Hepatocyte (in vitro differentiated cells): ENCODE results near the gene PDLIM1. TPM values are rescaled to one million over a fixed set of nuclear protein-coding genes. Genes with fewer than 3 reads are reported as not detected.

ENCODE experiments used
- DNase-seq: peaks from one replicate; pipeline ENCODE4 v3.0.0-alpha.2; 2016; ENCODE audit warnings: low spot score
- H2AFZ ChIP-seq: fragments of 200-600 bp; sonication (generic); 2 replicates; pipeline ENCODE4 v1.6.0; 2016; ENCODE audit warnings: antibody characterized with exemption, mild to moderate bottlenecking
- H3K27ac ChIP-seq: fragments of 200-600 bp; sonication (generic); 2 replicates; pipeline ENCODE4 v1.5.1; 2016; ENCODE audit warnings: mild to moderate bottlenecking
- H3K27me3 ChIP-seq: fragments of 200-600 bp; sonication (generic); 2 replicates; pipeline ENCODE4 v1.6.1; 2016
- H3K36me3 ChIP-seq: fragments of 200-600 bp; sonication (generic); replicated peaks from 2 replicates; pipeline ENCODE4 v1.5.1; 2016; ENCODE audit warnings: low read depth; ENCODE audit not compliant: insufficient read depth
- H3K4me1 ChIP-seq: fragments of 200-600 bp; sonication (generic); 2 replicates; pipeline ENCODE4 v1.5.1; 2016; ENCODE audit warnings: mild to moderate bottlenecking, moderate library complexity; ENCODE audit not compliant: insufficient read depth
- H3K4me2 ChIP-seq: fragments of 200-600 bp; sonication (generic); 2 replicates; pipeline ENCODE4 v1.6.0; 2016
- H3K4me3 ChIP-seq: fragments of 200-600 bp; sonication (generic); 2 replicates; pipeline ENCODE4 v1.5.1; 2016; ENCODE audit warnings: mild to moderate bottlenecking
- H3K79me2 ChIP-seq: fragments of 200-600 bp; sonication (generic); 2 replicates; pipeline ENCODE4 v1.6.0; 2017; ENCODE audit warnings: mild to moderate bottlenecking
- H3K9me2 ChIP-seq: fragments of 200-600 bp; sonication (generic); replicated peaks from 2 replicates; pipeline ENCODE4 v1.6.0; 2017; ENCODE audit warnings: mild to moderate bottlenecking; ENCODE audit not compliant: insufficient read depth
- H3K9me3 ChIP-seq: fragments of 200-600 bp; sonication (generic); 2 replicates; pipeline ENCODE4 v1.5.1; 2016; ENCODE audit warnings: low read depth, mild to moderate bottlenecking
- H4K20me1 ChIP-seq: fragments of 200-600 bp; sonication (generic); 2 replicates; pipeline ENCODE4 v1.6.0; 2016; ENCODE audit warnings: mild to moderate bottlenecking; ENCODE audit not compliant: insufficient read depth, poor library complexity, severe bottlenecking
- EZH2 ChIP-seq: fragments of 200-600 bp; sonication (generic); IDR thresholded peaks from 2 replicates; pipeline ENCODE4 v1.6.1; 2016; ENCODE audit warnings: antibody characterized with exemption, mild to moderate bottlenecking, borderline replicate concordance
- EZH2phosphoT487 ChIP-seq: fragments of 200-600 bp; sonication (generic); IDR thresholded peaks from one replicate; pipeline ENCODE4 v1.6.1; 2018; ENCODE audit warnings: antibody characterized with exemption, mild to moderate bottlenecking, low read depth, moderate library complexity; ENCODE audit not compliant: unreplicated experiment, severe bottlenecking
- WGBS: methylation state at CpG from one replicate; pipeline ENCODE4 v1.1.6; 2016; ENCODE audit warnings: low lambda C conversion rate; ENCODE audit errors: missing lambda C conversion rate; 5-methylcytosine and 5-hydroxymethylcytosine counted together
- polyA plus RNA-seq: library from polyadenylated mRNA; unstranded; fragments of >200 nt; fragmentation: Nextera tagmentation; extraction: Ambion mirVana; gene quantifications from 2 replicates; pipeline ENCODE4 v1.2.1, GENCODE V29; 2016
- total RNA-seq: library from RNA; depleted of rRNA; stranded (reverse); fragments of >200 nt; gene quantifications from 2 replicates; pipeline ENCODE4 v1.2.3, GENCODE V29; 2014
- TF ChIP-seq, protein P1 (sequence below): fragments of 200-600 bp; sonication (generic); IDR thresholded peaks from 2 replicates; pipeline ENCODE4 v1.5.1; 2016; ENCODE audit warnings: antibody characterized with exemption, mild to moderate bottlenecking; ENCODE audit not compliant: poor library complexity

PDLIM1 gene
- total and polyA plus RNA-seq, 2 experiments from 2014 or later: 58.2 to 176 TPM

GRCh38 chr10:95325863-95326262 lies 35.1 kb upstream of the PDLIM1 start:
- no peak for DNase-seq

GRCh38 chr10:95324436-95325268 lies 33.8 kb upstream of the PDLIM1 start:
- TF ChIP-seq, protein P1, sequence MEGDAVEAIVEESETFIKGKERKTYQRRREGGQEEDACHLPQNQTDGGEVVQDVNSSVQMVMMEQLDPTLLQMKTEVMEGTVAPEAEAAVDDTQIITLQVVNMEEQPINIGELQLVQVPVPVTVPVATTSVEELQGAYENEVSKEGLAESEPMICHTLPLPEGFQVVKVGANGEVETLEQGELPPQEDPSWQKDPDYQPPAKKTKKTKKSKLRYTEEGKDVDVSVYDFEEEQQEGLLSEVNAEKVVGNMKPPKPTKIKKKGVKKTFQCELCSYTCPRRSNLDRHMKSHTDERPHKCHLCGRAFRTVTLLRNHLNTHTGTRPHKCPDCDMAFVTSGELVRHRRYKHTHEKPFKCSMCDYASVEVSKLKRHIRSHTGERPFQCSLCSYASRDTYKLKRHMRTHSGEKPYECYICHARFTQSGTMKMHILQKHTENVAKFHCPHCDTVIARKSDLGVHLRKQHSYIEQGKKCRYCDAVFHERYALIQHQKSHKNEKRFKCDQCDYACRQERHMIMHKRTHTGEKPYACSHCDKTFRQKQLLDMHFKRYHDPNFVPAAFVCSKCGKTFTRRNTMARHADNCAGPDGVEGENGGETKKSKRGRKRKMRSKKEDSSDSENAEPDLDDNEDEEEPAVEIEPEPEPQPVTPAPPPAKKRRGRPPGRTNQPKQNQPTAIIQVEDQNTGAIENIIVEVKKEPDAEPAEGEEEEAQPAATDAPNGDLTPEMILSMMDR: no peak
- TF ChIP-seq EZH2: no peak
- Histone ChIP-seq H3K4me3 (no peak overlapping the region), H3K27ac (no peak overlapping the region), H4K20me1 (no peaks in the 10 kb centered on the region), H3K9me3 (no peaks in the 10 kb centered on the region), H3K4me1 (peaks cover 14% of the 10 kb centered on the region), H3K27me3 (no peaks in the 10 kb centered on the region), H3K79me2 (no peaks in the 10 kb centered on the region), H2AFZ (no peak overlapping the region), H3K9me2 (no peaks in the 10 kb centered on the region), H3K36me3 (no peaks in the 10 kb centered on the region), H3K4me2 (no peak overlapping the region)
- WGBS: 82% methylated on average over 11 of the region's 11 CpGs
- DNase-seq: no peak

More at GRCh38 chr10:95325863-95326262, 35.1 kb upstream of the PDLIM1 start:
- H3K9me3 ChIP-seq: no peaks in the 10 kb centered on the region
- no peaks in the 10 kb centered on the region for H3K27me3 ChIP-seq
- H3K4me2 ChIP-seq: no peak overlapping the region
- H3K4me3 ChIP-seq: no peak overlapping the region
- 95% methylated on average over 2 of the region's 2 CpGs for WGBS
- H3K79me2 ChIP-seq: no peaks in the 10 kb centered on the region
- H3K27ac ChIP-seq: no peak overlapping the region
- no peak overlapping the region for H2AFZ ChIP-seq
- no peak for TF ChIP-seq EZH2
- TF ChIP-seq, protein P1: no peak
- TF ChIP-seq EZH2phosphoT487: no peak
- H3K9me2 ChIP-seq: no peaks in the 10 kb centered on the region
- peaks cover 14% of the 10 kb centered on the region for H3K4me1 ChIP-seq
- no peaks in the 10 kb centered on the region for H4K20me1 ChIP-seq
- no peaks in the 10 kb centered on the region for H3K36me3 ChIP-seq

DNA sequence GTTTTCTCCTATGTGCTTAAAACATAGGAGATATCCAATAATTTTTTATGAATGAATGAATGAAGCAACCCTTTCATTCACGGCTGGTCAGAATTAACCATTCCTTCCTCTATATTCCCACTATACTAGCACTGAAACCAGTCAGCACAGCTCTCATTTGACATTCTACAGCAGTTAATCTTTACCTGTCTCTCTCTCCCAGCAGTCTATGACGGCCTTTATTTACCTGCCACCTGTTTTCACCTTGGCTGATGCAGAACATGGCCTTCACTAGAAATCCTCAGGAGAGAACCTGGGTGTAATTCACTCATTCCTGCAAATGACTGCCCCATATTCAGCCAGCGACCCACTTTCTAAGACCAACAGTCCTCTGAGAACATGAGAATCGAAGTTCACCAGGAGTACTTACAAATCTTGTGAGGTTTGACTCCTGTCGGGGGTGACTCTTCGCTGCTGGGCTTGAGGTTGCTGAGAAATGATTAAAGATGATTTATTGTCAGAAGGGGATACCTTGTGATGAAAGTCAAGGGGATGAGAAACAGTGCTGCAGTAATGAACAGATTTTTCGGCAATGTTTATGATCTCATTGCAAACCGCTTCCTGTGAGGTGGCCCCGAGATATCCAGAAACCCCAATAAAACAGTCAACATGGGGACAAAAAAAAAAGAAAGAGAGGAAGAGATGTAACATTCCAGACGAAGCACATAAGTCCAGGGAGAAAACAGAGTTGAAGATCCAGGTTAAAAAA lies 30.9 kb upstream of the PDLIM1 start:
- H3K9me3 ChIP-seq: no peaks in the 10 kb centered on the region
- H3K27ac ChIP-seq: no peak overlapping the region
- H3K27me3 ChIP-seq: no peaks in the 10 kb centered on the region
- no peaks in the 10 kb centered on the region for H3K79me2 ChIP-seq
- no peaks in the 10 kb centered on the region for H3K9me2 ChIP-seq
- 70% methylated on average over 10 of the region's 10 CpGs for WGBS
- no peak for DNase-seq
- no peaks in the 10 kb centered on the region for H4K20me1 ChIP-seq
- no peak overlapping the region for H2AFZ ChIP-seq
- no peaks in the 10 kb centered on the region for H3K36me3 ChIP-seq
- no peak overlapping the region for H3K4me2 ChIP-seq
- no peak overlapping the region for H3K4me3 ChIP-seq
- H3K4me1 ChIP-seq: peaks cover 2% of the 10 kb centered on the region
- TF ChIP-seq, protein P1: no peak
- TF ChIP-seq EZH2phosphoT487 (no peak), EZH2 (no peak)
